Endodermal cell (in vitro differentiated cells): ENCODE data around the gene STARD6. TPM values are rescaled to one million over a fixed set of nuclear protein-coding genes. Genes with fewer than 3 reads are reported as not detected.
"Not testable (repeated sequence)": the region's sequence is repeated elsewhere in the genome, so short reads cannot be mapped to it uniquely, and the experiment has no call there.

Experiments used
- DNase-seq: peaks from one replicate; pipeline ENCODE4 v3.0.0-alpha.2; 2017
- H3K27ac ChIP-seq: 2 replicates; pipeline ENCODE4 v1.5.1; 2013; ENCODE audit warnings: mild to moderate bottlenecking, low read depth, low read length, moderate library complexity
- H3K27me3 ChIP-seq: 2 replicates; pipeline ENCODE4 v1.6.1; 2013; ENCODE audit warnings: mild to moderate bottlenecking, low read length, moderate library complexity; ENCODE audit not compliant: insufficient read depth, control insufficient read depth, poor library complexity, severe bottlenecking
- H3K36me3 ChIP-seq: 2 replicates; pipeline ENCODE4 v1.7.0; 2013; ENCODE audit warnings: mild to moderate bottlenecking, low read length, moderate library complexity; ENCODE audit not compliant: control insufficient read depth, insufficient read depth
- H3K4me1 ChIP-seq: one replicate; pipeline ENCODE4 v1.7.0; 2013; ENCODE audit warnings: low read length; ENCODE audit not compliant: control insufficient read depth, insufficient read depth
- H3K4me3 ChIP-seq: 2 replicates; pipeline ENCODE4 v1.5.1; 2013; ENCODE audit warnings: mild to moderate bottlenecking, low read length, moderate library complexity
- H3K9ac ChIP-seq: 2 replicates; pipeline ENCODE4 v1.6.1; 2013; ENCODE audit warnings: mild to moderate bottlenecking, low read length, moderate library complexity; ENCODE audit not compliant: poor library complexity, severe bottlenecking; ENCODE audit errors: extremely low read depth
- H3K9me3 ChIP-seq: 2 replicates; pipeline ENCODE4 v1.6.1; 2013; ENCODE audit warnings: mild to moderate bottlenecking, low read length, moderate library complexity; ENCODE audit not compliant: control insufficient read depth
- H3K27ac Mint-ChIP-seq: 2 replicates; pipeline ENCODE4 v1.8.0; 2020; ENCODE audit warnings: mixed read lengths
- H3K27me3 Mint-ChIP-seq: 2 replicates; pipeline ENCODE4 v1.8.0; 2021; ENCODE audit warnings: mild to moderate bottlenecking, mixed read lengths; ENCODE audit not compliant: insufficient read depth
- H3K36me3 Mint-ChIP-seq: 2 replicates; pipeline ENCODE4 v1.8.0; 2020; ENCODE audit warnings: low read depth, mixed read lengths
- H3K4me1 Mint-ChIP-seq: 2 replicates; pipeline ENCODE4 v1.8.0; 2020; ENCODE audit warnings: mixed read lengths
- H3K4me3 Mint-ChIP-seq: 2 replicates; pipeline ENCODE4 v1.8.0; 2020; ENCODE audit warnings: mild to moderate bottlenecking, moderate library complexity, mixed read lengths
- H3K9me3 Mint-ChIP-seq: 2 replicates; pipeline ENCODE4 v1.8.0; 2020; ENCODE audit warnings: mild to moderate bottlenecking, mixed read lengths
- CTCF ChIP-seq: fragments of 200-600 bp; sonication (generic); conservative IDR thresholded peaks from 2 replicates; pipeline ENCODE4 v1.5.0; 2021; ENCODE audit warnings: antibody characterized with exemption, mild to moderate bottlenecking
- WGBS, 2 experiments: methylation state at CpG; one replicate each; pipeline versions ENCODE4 v1.1.5 to v1.1.7; 2013; ENCODE audit warnings: missing lambda C conversion rate in 2 of 2, mixed read lengths in 1 of 2; ENCODE audit not compliant: insufficient coverage in 1 of 2, insufficient read length in 1 of 2; 5-methylcytosine and 5-hydroxymethylcytosine counted together
- total RNA-seq, 2 donors: library from RNA; stranded (reverse); fragmentation: NEBNext Ultra II Directional in 1 of 2; extraction: Animal tissue kit (Norgen Biotek cat#: 25700) in 1 of 2; gene quantifications; 2 replicates in 1 of 2; 3 replicates in 1 of 2; pipeline ENCODE4 v1.2.1, GENCODE V29; 2021

The STARD6 gene
- total RNA-seq, 2 donors from 2014 or later: not detected

GRCh38 chr18:54303408-54303807 is 54.2 kb downstream of the STARD6 start:
- no peak for DNase-seq
- Histone ChIP-seq H3K36me3 (no peaks in the 10 kb centered on the region), H3K9me3 (peaks cover 16% of the 10 kb centered on the region), H3K27me3 (no peaks in the 10 kb centered on the region), H3K27ac (no peak overlapping the region), H3K4me3 (no peak overlapping the region), H3K9ac (no peak overlapping the region), H3K4me1 (no peaks in the 10 kb centered on the region)
- H3K36me3 Mint-ChIP-seq: peaks cover 3% of the 10 kb centered on the region
- H3K4me1 Mint-ChIP-seq: no peaks in the 10 kb centered on the region
- H3K27ac Mint-ChIP-seq: no peak overlapping the region
- no peaks in the 10 kb centered on the region for H3K27me3 Mint-ChIP-seq
- peaks cover 25% of the 10 kb centered on the region for H3K9me3 Mint-ChIP-seq
- TF ChIP-seq CTCF: no peak
- H3K4me3 Mint-ChIP-seq: no peak overlapping the region

GRCh38 chr18:54298991-54299390 is 58.7 kb downstream of the STARD6 start:
- not testable (repeated sequence) for H3K27ac Mint-ChIP-seq, DNase-seq, H3K4me1 ChIP-seq, H3K4me3 Mint-ChIP-seq, H3K9ac ChIP-seq, H3K27me3 Mint-ChIP-seq, H3K4me3 ChIP-seq, H3K27me3 ChIP-seq, H3K4me1 Mint-ChIP-seq, H3K27ac ChIP-seq
- H3K9me3 ChIP-seq: peaks cover 20% of the 10 kb centered on the region
- peaks cover 14% of the 10 kb centered on the region for H3K36me3 ChIP-seq
- peaks cover 22% of the 10 kb centered on the region for H3K9me3 Mint-ChIP-seq
- peaks cover 19% of the 10 kb centered on the region for H3K36me3 Mint-ChIP-seq
- 96 to 100% methylated on average over 5 to 8 of the region's 8 CpGs for WGBS, 2 experiments

- TF ChIP-seq CTCF: no peak
- WGBS, 2 experiments: 91 to 100% methylated on average over 1 to 2 of the region's 2 CpGs
- Histone ChIP-seq H3K27ac (no peak overlapping the region), H3K9ac (no peak overlapping the region), H3K27me3 (no peaks in the 10 kb centered on the region), H3K4me3 (no peak overlapping the region), H3K9me3 (peaks cover 20% of the 10 kb centered on the region), H3K36me3 (peaks cover 38% of the 10 kb centered on the region), H3K4me1 (no peaks in the 10 kb centered on the region)
- Mint-ChIP-seq H3K27me3 (no peaks in the 10 kb centered on the region), H3K36me3 (peaks cover 30% of the 10 kb centered on the region), H3K4me3 (no peak overlapping the region), H3K4me1 (no peaks in the 10 kb centered on the region), H3K9me3 (peaks cover 17% of the 10 kb centered on the region), H3K27ac (no peak overlapping the region)
- no peak for DNase-seq
These were observed 61.6 kb downstream of the STARD6 start for GRCh38 chr18:54296062-54296461.

- no peak overlapping the region for H3K9ac ChIP-seq
- DNase-seq: no peak
- H3K4me3 ChIP-seq: no peak overlapping the region
- Mint-ChIP-seq H3K27me3 (no peaks in the 10 kb centered on the region), H3K9me3 (peaks cover 18% of the 10 kb centered on the region), H3K4me3 (no peak overlapping the region), H3K4me1 (no peaks in the 10 kb centered on the region), H3K36me3 (peaks cover 47% of the 10 kb centered on the region), H3K27ac (no peak overlapping the region)
- H3K27ac ChIP-seq: no peak overlapping the region
- no peaks in the 10 kb centered on the region for H3K4me1 ChIP-seq
- peaks cover 46% of the 10 kb centered on the region for H3K36me3 ChIP-seq
- peaks cover 16% of the 10 kb centered on the region for H3K9me3 ChIP-seq
- no peak for TF ChIP-seq CTCF
- no peaks in the 10 kb centered on the region for H3K27me3 ChIP-seq
- WGBS, 2 experiments: 95% methylated on average over 3 of the region's 4 CpGs; no CpG with 5 or more reads in 1 of the 2 experiments
These were observed 63.4 kb downstream of the STARD6 start for GRCh38 chr18:54294274-54294673.
